ENCODE results near the gene AMD1.

Gene AMD1

GRCh38 chr6:110938171-110938570 lies 63.6 kb downstream of the AMD1 start:
- H3K4me3 ChIP-seq (ENCODE audit: low read length), result no peak overlapping the region
- no peak for TF ChIP-seq CTCF (conservative IDR thresholded peaks at IDR 0.05; ENCODE audit: low read depth, low read length)
- no peak for DNase-seq (ENCODE audit: low read depth)

GRCh38 chr6:110939429-110940200 lies 65.0 kb downstream of the AMD1 start:
- H3K4me3 ChIP-seq (ENCODE audit: low read length), result no peak overlapping the region
- no peak for DNase-seq (ENCODE audit: low read depth)
- no peak for TF ChIP-seq CTCF (conservative IDR thresholded peaks at IDR 0.05; ENCODE audit: low read depth, low read length)

GRCh38 chr6:110944681-110945151 lies 70.1 kb downstream of the AMD1 start:
- no peak for TF ChIP-seq CTCF (conservative IDR thresholded peaks at IDR 0.05; ENCODE audit: low read depth, low read length)
- peak; percentile 36 for DNase-seq (ENCODE audit: low read depth)
- no peak overlapping the region for H3K4me3 ChIP-seq (ENCODE audit: low read length)
